Measurements from ENCODE around the gene SNX32.
A peak's percentile ranks its signal among the peaks of the same experiment; 100 is the strongest.

Gene SNX32

DNA sequence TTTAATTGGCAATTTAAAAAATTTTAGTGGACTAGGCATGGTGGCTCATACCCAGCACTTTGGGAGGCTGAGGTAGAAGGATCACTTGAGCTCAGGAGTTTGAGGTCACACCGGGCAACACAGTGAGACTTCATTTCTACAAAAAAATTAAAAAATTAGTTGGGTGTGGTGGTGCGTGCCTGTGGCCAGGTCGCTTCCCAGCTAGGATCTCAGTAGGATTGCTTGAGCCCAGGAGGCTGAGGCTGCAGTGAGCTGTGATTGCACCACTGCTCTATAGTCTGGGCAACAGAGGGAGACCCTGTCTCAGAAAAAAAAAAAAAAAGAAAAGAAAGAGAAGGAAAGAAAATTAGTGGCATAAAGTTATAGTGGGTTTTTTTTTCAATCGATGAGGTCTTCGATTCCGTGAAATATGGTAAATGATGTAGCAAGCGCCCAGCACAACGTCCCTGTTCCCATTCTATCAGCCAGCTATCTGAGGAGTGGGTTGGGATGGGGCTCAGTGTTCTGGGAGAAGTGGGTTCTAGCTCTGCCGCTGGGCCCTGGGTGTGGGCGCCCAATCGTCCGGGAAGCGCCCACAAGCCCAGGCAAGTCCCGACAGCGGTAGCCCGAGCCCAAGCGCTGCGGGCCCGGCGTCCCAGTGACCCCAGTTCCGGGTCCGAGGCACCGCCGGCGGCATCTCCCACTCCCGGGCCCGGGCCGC is 65.0 kb downstream of the SNX32 start (continued):
- TF ChIP-seq, protein P1, sequence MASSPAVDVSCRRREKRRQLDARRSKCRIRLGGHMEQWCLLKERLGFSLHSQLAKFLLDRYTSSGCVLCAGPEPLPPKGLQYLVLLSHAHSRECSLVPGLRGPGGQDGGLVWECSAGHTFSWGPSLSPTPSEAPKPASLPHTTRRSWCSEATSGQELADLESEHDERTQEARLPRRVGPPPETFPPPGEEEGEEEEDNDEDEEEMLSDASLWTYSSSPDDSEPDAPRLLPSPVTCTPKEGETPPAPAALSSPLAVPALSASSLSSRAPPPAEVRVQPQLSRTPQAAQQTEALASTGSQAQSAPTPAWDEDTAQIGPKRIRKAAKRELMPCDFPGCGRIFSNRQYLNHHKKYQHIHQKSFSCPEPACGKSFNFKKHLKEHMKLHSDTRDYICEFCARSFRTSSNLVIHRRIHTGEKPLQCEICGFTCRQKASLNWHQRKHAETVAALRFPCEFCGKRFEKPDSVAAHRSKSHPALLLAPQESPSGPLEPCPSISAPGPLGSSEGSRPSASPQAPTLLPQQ (tag by site-specific recombination; IDR thresholded peaks at IDR 0.05), result no peak
- TF ChIP-seq ZNF76 (tag by site-specific recombination; IDR thresholded peaks at IDR 0.05; ENCODE audit: borderline replicate concordance, low read depth), result peak; percentile 92

DNA sequence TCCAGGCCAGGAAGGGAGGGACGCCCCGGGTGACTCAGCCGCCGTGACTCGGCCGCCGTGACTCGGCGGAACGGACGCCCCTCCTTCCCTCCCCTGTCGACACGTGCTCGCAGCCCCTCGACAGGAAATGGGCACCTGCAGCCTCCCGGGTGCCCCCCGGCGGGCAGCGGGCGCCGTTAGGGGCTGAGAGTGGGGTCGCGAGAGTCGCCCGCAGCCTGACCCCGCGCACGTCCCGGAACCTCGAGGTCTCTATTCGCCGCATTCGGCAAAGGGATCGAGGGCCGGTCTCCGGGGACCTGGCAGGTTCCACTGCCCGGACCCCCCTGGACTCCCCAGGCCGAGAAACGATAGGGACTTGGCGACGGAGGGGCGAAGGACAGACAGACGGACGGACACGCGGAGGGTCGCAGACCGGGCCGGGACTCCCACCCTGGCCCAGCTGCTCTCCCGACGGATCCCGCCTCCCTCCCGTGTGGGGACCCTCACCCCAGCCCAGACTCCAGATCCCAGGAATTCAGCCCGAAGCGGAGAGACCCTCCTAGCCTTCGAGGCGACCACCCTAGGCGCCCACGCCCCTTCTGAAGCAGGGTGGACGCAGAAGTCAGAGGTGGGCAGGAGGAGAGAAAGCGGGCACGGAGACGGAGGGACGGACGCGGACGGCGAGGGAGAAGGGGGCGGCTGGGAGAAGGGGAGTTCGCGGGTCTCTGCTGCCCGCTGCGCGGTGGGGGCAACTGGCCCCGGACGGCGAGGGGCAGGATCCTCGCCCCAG is 65.8 kb downstream of the SNX32 start:
- ChIA-PET CTCF (interaction anchor here (1.7 to 3.5 kb wide), 3 partner anchors 11 to 15 kb away, joined by 7 to 36 read pairs (median 18); partner anchors contain the start of genes CCDC85B and FIBP), POLR2A (interaction anchor here (0.7 to 4.9 kb wide), 3 partner anchors 10 to 788 kb away, joined by 3 to 74 read pairs (median 7); partner anchors contain the start of genes CCDC85B, FIBP and TM7SF2)
- Histone ChIP-seq H3K4me1 (ENCODE audit: control insufficient read depth, insufficient read depth, low read length) (no peaks in the 10 kb centered on the region), H3K27ac (ENCODE audit: extremely low read depth, low read depth, low read length) (peak overlapping the region; percentile 25; the same call in 1 of the 2 replicates), H3K4me3 (ENCODE audit: low read depth, low read length) (peak overlapping the region; percentile 62), H3K9me3 (ENCODE audit: control insufficient read depth, insufficient read depth, low read depth, low read length) (no peaks in the 10 kb centered on the region), H3K36me3 (ENCODE audit: control insufficient read depth in 2 of 2, insufficient read depth in 1 of 2, low read length in 2 of 2) (peaks cover 0 to 3% of the 10 kb centered on the region in 2 experiments; a peak in 1 of 3 replicates)
- TF ChIP-seq, protein P1 (tag by site-specific recombination; IDR thresholded peaks at IDR 0.05), result peak; percentile 25; the same call in 1 of the 2 replicates
- TF ChIP-seq, protein P2, sequence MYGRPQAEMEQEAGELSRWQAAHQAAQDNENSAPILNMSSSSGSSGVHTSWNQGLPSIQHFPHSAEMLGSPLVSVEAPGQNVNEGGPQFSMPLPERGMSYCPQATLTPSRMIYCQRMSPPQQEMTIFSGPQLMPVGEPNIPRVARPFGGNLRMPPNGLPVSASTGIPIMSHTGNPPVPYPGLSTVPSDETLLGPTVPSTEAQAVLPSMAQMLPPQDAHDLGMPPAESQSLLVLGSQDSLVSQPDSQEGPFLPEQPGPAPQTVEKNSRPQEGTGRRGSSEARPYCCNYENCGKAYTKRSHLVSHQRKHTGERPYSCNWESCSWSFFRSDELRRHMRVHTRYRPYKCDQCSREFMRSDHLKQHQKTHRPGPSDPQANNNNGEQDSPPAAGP (tag by site-specific recombination; IDR thresholded peaks at IDR 0.05), result peak; percentile 87; the same call in 1 of the 2 replicates
- TF ChIP-seq SP3 (tag by site-specific recombination; IDR thresholded peaks at IDR 0.05) (peak; percentile 46; the same call in 1 of the 2 replicates), KLF1 (tag by site-specific recombination; IDR thresholded peaks at IDR 0.05) (peak; percentile 53; the same call in 1 of the 2 replicates), ZNF600 (tag by site-specific recombination; IDR thresholded peaks at IDR 0.05) (peak; percentile 59), TRIM28 (IDR thresholded peaks at IDR 0.05; ENCODE audit: borderline replicate concordance, low read length) (no peak), SCRT2 (tag by site-specific recombination; IDR thresholded peaks at IDR 0.05) (no peak), KLF9 (tag by site-specific recombination; IDR thresholded peaks at IDR 0.05; ENCODE audit: low read depth) (peak; percentile 44), ZNF701 (tag by site-specific recombination; IDR thresholded peaks at IDR 0.05) (no peak), ZNF777 (tag by site-specific recombination; IDR thresholded peaks at IDR 0.05; ENCODE audit: borderline replicate concordance) (peak; percentile 25; the same call in 1 of the 2 replicates), GLIS2 (tag by site-specific recombination; IDR thresholded peaks at IDR 0.05) (peak; percentile 93), ZBTB7A (tag by site-specific recombination; IDR thresholded peaks at IDR 0.05; ENCODE audit: low read depth) (peak; percentile 84; the same call in 1 of the 2 replicates), ZEB2 (tag by site-specific recombination; IDR thresholded peaks at IDR 0.05) (peak; percentile 85), ZNF138 (tag by site-specific recombination; IDR thresholded peaks at IDR 0.05; ENCODE audit: borderline replicate concordance) (no peak), GLIS1 (tag by site-specific recombination; IDR thresholded peaks at IDR 0.05) (peak; percentile 52), ZNF24 (tag by site-specific recombination; IDR thresholded peaks at IDR 0.05) (no peak), KLF16 (tag by site-specific recombination; IDR thresholded peaks at IDR 0.05) (peak; percentile 27; the same call in 1 of the 2 replicates)
- TF ChIP-seq, protein P3, sequence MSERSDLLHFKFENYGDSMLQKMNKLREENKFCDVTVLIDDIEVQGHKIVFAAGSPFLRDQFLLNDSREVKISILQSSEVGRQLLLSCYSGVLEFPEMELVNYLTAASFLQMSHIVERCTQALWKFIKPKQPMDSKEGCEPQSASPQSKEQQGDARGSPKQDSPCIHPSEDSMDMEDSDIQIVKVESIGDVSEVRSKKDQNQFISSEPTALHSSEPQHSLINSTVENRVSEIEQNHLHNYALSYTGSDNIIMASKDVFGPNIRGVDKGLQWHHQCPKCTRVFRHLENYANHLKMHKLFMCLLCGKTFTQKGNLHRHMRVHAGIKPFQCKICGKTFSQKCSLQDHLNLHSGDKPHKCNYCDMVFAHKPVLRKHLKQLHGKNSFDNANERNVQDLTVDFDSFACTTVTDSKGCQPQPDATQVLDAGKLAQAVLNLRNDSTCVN (tag by site-specific recombination; optimal IDR thresholded peaks at IDR 0.05), result peak; percentile 65
- TF ChIP-seq, protein P4, sequence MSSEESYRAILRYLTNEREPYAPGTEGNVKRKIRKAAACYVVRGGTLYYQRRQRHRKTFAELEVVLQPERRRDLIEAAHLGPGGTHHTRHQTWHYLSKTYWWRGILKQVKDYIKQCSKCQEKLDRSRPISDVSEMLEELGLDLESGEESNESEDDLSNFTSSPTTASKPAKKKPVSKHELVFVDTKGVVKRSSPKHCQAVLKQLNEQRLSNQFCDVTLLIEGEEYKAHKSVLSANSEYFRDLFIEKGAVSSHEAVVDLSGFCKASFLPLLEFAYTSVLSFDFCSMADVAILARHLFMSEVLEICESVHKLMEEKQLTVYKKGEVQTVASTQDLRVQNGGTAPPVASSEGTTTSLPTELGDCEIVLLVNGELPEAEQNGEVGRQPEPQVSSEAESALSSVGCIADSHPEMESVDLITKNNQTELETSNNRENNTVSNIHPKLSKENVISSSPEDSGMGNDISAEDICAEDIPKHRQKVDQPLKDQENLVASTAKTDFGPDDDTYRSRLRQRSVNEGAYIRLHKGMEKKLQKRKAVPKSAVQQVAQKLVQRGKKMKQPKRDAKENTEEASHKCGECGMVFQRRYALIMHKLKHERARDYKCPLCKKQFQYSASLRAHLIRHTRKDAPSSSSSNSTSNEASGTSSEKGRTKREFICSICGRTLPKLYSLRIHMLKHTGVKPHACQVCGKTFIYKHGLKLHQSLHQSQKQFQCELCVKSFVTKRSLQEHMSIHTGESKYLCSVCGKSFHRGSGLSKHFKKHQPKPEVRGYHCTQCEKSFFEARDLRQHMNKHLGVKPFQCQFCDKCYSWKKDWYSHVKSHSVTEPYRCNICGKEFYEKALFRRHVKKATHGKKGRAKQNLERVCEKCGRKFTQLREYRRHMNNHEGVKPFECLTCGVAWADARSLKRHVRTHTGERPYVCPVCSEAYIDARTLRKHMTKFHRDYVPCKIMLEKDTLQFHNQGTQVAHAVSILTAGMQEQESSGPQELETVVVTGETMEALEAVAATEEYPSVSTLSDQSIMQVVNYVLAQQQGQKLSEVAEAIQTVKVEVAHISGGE (tag by site-specific recombination; conservative IDR thresholded peaks at IDR 0.05; ENCODE audit: low read depth), result no peak; the same call in 1 of the 2 replicates
- TF ChIP-seq, protein P5, sequence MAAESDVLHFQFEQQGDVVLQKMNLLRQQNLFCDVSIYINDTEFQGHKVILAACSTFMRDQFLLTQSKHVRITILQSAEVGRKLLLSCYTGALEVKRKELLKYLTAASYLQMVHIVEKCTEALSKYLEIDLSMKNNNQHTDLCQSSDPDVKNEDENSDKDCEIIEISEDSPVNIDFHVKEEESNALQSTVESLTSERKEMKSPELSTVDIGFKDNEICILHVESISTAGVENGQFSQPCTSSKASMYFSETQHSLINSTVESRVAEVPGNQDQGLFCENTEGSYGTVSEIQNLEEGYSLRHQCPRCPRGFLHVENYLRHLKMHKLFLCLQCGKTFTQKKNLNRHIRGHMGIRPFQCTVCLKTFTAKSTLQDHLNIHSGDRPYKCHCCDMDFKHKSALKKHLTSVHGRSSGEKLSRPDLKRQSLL (tag by site-specific recombination; IDR thresholded peaks at IDR 0.05), result no peak
- TF ChIP-seq, protein P6, sequence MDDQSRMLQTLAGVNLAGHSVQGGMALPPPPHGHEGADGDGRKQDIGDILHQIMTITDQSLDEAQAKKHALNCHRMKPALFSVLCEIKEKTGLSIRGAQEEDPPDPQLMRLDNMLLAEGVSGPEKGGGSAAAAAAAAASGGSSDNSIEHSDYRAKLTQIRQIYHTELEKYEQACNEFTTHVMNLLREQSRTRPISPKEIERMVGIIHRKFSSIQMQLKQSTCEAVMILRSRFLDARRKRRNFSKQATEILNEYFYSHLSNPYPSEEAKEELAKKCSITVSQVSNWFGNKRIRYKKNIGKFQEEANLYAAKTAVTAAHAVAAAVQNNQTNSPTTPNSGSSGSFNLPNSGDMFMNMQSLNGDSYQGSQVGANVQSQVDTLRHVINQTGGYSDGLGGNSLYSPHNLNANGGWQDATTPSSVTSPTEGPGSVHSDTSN (CRISPR knock-in tag; IDR thresholded peaks at IDR 0.05), result no peak; the same call in 1 of the 2 replicates

Measured in HEK293 (cell line).